ENCODE results near the gene TMEM125. TPM values are rescaled to one million over a fixed set of nuclear protein-coding genes. Genes with fewer than 3 reads are reported as not detected.

Gene TMEM125
- total RNA-seq, 2 donors from 2014 or later = 18.3 to 29.9 TPM

DNA sequence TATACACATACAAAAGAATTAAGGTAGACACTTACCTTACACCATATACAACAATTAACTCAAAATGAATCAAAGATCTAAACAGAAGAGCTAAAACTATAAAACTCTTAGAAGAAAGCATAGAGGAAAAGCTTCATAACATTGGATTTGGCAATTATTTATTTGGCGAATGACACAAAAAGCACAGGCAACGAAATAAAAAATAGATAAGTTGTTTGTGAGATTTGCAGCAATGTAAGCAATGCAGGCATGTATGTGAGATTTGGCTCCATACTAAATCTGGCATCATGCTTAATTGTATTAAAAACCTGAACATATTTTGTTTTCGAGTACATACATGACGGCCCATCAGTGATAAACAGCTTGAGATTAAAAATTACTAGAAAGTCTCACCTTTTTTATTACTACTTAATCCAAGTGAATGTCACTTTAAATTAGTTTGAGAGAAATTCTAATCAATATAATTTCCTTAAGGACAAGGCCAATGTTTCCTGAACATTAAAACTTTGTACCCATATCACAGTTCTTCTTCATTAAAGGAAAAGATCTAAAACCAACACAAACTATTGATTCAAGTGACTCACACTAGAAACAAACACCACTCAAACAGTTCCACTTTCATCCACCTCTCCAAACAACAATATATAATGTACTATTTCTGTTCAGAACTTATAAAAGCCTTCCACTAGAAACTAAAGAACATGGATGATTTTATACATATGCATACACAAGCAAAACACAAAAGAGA, 23.1 kb upstream of the TMEM125 start:
- intact Hi-C loops (cut with DNase I) = no loop called here
- H3K27ac ChIP-seq = no peak overlapping the region
- no peak overlapping the region for H3K4me3 ChIP-seq
- WGBS = 93% methylated on average over 4 of the region's 4 CpGs
- no peaks in the 10 kb centered on the region for H3K27me3 ChIP-seq (replicated peaks; ENCODE audit: insufficient read depth)
- no peaks in the 10 kb centered on the region for H3K4me1 ChIP-seq (replicated peaks)
- DNase-seq (ENCODE audit: low spot score) = no peak
- no peak for TF ChIP-seq POLR2A (IDR thresholded peaks at IDR 0.05)
- TF ChIP-seq, protein P1, sequence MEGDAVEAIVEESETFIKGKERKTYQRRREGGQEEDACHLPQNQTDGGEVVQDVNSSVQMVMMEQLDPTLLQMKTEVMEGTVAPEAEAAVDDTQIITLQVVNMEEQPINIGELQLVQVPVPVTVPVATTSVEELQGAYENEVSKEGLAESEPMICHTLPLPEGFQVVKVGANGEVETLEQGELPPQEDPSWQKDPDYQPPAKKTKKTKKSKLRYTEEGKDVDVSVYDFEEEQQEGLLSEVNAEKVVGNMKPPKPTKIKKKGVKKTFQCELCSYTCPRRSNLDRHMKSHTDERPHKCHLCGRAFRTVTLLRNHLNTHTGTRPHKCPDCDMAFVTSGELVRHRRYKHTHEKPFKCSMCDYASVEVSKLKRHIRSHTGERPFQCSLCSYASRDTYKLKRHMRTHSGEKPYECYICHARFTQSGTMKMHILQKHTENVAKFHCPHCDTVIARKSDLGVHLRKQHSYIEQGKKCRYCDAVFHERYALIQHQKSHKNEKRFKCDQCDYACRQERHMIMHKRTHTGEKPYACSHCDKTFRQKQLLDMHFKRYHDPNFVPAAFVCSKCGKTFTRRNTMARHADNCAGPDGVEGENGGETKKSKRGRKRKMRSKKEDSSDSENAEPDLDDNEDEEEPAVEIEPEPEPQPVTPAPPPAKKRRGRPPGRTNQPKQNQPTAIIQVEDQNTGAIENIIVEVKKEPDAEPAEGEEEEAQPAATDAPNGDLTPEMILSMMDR (IDR thresholded peaks at IDR 0.05) = no peak
- TF ChIP-seq POLR2AphosphoS5 (IDR thresholded peaks at IDR 0.05) = no peak
- no peaks in the 10 kb centered on the region for H3K9me3 ChIP-seq
- H3K36me3 ChIP-seq = no peaks in the 10 kb centered on the region

DNA sequence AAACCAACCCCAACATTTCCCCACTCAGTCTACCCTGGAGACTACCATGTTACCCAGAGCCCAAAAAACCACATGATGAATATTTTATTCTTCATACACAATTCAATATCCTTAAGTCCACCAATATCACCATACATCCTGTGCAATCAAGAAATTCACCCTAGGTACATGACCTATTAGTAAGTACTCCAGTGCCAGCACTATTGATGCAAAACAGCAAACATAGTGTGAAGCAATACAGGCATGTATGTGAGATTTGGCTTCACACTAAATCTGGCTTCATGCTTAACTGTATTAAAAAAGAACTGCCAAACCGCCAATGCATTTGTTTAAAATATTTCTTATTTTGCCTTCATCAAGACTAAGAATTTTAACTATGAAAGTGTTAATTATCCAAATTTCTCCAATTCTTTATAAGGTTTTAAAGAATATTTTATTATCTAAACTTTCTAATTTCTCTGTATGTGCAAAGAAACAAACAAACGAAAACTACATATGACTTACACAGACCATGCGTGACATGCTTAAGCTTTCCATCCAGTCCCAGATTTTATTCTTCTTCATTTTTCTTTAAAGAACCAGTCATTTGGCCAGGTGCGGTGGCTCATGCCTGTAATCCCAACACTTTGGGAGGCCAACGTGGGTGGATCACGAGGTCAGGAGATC, 22.4 kb upstream of the TMEM125 start:
- 82% methylated on average over 6 of the region's 6 CpGs for WGBS
- Histone ChIP-seq H3K36me3 (no peaks in the 10 kb centered on the region), H3K9me3 (no peaks in the 10 kb centered on the region), H3K4me3 (no peak overlapping the region), H3K27me3 (replicated peaks; ENCODE audit: insufficient read depth) (no peaks in the 10 kb centered on the region), H3K27ac (no peak overlapping the region), H3K4me1 (replicated peaks) (no peaks in the 10 kb centered on the region)
- TF ChIP-seq POLR2A (IDR thresholded peaks at IDR 0.05) = no peak
- TF ChIP-seq POLR2AphosphoS5 (IDR thresholded peaks at IDR 0.05) = no peak
- TF ChIP-seq, protein P1 (IDR thresholded peaks at IDR 0.05) = no peak
- DNase-seq (ENCODE audit: low spot score) = no peak
- intact Hi-C loops (cut with DNase I) = no loop called here

DNA sequence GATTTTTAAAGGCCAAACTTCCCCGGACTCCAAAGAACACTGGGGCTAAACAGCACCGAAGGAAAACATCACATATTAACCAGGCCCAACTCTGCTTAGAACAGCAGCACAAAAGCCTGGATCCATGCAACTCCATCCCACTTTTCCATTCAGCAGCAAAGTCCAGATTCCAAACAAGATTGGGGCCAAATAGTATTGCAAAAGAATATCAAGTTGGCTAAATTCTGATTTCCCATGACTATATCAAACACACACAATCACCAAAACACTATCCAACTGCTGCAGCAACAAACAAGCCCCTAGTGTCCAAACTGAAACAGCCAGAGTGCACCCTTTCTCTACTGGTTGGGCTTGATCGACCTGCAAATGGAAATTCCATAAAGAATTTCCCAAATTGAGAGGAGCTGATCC, 19.4 kb upstream of the TMEM125 start:
- 89% methylated on average over 3 of the region's 3 CpGs for WGBS
- TF ChIP-seq, protein P1 (IDR thresholded peaks at IDR 0.05) = no peak
- TF ChIP-seq POLR2A (IDR thresholded peaks at IDR 0.05) = no peak
- TF ChIP-seq POLR2AphosphoS5 (IDR thresholded peaks at IDR 0.05) = no peak

DNA sequence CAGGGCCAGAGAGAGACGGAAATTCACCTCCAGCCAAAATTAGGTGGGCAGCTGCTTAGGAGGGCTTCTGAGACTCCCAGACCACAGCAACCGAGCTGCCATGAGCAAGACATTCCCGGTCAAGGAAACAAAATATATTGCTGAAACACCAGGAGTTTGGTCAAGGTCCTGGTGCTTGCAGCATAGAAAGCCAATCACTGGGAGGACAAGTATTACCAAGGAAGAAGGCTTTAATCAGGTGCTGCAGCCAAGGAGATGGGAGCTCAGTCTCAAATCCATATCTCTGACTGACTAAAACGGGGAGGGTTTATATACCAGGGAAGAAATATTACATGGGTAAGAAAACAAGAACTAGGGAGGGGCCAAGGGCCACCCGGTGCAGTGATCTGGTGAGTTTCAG, 18.8 kb upstream of the TMEM125 start:
- no peaks in the 10 kb centered on the region for H3K9me3 ChIP-seq
- no peak overlapping the region for H3K27ac ChIP-seq
- no peaks in the 10 kb centered on the region for H3K4me1 ChIP-seq (replicated peaks)
- WGBS = 97% methylated on average over 5 of the region's 5 CpGs
- DNase-seq (ENCODE audit: low spot score) = no peak
- no peak for TF ChIP-seq POLR2A (IDR thresholded peaks at IDR 0.05)
- TF ChIP-seq, protein P1 (IDR thresholded peaks at IDR 0.05) = no peak
- no peak for TF ChIP-seq POLR2AphosphoS5 (IDR thresholded peaks at IDR 0.05)
- H3K36me3 ChIP-seq = no peaks in the 10 kb centered on the region
- H3K27me3 ChIP-seq (replicated peaks; ENCODE audit: insufficient read depth) = no peaks in the 10 kb centered on the region
- H3K4me3 ChIP-seq = no peak overlapping the region
- intact Hi-C loops (cut with DNase I) = no loop called here

More for the DNA sequence above, 19.4 kb upstream of the TMEM125 start:
- H3K9me3 ChIP-seq = no peaks in the 10 kb centered on the region
- no peak overlapping the region for H3K4me3 ChIP-seq
- no peak for DNase-seq (ENCODE audit: low spot score)
- no peaks in the 10 kb centered on the region for H3K27me3 ChIP-seq (replicated peaks; ENCODE audit: insufficient read depth)
- H3K36me3 ChIP-seq = no peaks in the 10 kb centered on the region
- no peak overlapping the region for H3K27ac ChIP-seq
- no peaks in the 10 kb centered on the region for H3K4me1 ChIP-seq (replicated peaks)
- intact Hi-C loops (cut with DNase I) = no loop called here

Data from prostate gland (tissue), 2 donors.